HG02885 (cell line): ENCODE measurements around the gene PTPRU.

Experiments
- ATAC-seq: cut with Tn5 transposase; IDR thresholded peaks from one replicate; pipeline ENCODE4 v1.9.1; 2021; ENCODE audit warnings: mild to moderate bottlenecking; ENCODE audit not compliant: unreplicated experiment, poor library complexity

Gene PTPRU

DNA sequence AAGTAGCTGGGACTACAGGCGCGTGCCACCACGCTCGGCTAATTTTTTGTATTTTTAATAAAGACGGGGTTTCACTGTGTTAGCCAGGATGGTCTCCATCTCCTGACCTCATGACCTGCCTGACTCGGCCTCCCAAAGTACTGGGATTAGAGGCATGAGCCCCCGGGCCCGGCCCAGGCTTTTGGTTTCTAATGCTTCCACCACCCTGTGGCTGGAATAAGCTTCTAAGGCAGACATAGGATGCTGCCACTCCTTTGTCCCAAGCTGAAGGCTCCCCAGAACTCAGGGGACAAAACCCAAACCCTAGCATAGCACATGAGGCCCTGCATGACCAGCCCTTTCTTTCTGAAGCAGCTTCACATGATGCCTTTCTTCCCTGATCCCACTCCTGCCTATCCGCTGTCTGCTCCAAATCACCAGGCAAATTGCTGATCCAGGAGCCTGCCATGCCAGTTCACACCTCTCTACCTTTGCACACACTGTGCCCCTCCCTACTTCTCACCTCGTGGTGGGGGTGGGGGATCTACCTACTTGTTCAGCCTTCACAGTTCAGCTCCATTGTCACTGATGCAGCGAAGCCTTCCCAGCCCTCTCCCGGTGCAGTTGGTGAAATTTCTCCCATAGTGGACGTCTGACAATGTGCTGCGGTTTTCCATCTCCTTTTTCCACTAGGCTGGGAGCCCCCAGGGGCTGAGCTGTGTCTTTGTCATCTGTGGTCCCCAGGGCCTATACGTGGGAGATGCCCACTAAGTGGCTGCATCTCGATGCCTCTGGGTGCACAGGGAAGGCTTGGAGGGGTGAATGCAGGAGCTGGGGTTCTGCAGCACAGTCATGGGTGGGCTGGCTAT is 6.9 kb downstream of the PTPRU start:
- ATAC-seq, result no peak

DNA sequence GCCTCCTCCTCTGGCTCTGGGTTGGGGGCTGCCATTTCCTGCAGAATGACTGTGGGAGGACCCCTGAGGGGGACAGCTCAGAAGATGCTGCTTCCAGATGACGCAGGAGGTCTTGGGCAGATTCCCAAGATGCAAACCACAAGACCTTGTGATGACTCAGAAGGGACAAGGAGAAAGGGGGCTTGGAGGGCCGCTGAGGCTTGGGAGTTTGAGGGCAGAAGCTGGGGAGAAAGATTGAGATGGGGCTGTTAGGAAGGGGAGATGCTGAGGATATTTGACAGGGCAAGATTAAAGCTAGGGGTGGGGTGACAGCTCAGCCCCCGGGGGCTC is 7.5 kb downstream of the PTPRU start:
- ATAC-seq, result no peak

DNA sequence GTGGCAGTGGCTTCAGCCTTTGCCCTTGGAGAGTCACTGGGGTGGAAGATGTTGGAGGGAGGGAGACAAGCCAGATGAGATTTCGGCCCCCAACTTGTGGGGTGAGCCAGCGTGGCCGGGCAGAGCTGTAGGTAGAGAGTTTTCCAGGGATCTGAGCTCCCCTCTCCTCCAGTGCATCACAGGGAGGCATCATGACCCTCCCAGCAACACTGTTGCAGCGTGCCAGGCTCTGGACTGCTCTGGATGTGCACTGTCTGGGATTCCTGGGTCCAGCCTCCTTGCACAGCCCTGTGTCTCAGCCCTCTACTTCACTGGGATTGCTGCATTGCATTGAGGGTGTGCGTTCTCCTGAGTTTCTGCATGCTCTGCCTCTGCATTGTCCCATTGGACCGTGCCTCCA is 8.9 kb downstream of the PTPRU start:
- no peak for ATAC-seq

DNA sequence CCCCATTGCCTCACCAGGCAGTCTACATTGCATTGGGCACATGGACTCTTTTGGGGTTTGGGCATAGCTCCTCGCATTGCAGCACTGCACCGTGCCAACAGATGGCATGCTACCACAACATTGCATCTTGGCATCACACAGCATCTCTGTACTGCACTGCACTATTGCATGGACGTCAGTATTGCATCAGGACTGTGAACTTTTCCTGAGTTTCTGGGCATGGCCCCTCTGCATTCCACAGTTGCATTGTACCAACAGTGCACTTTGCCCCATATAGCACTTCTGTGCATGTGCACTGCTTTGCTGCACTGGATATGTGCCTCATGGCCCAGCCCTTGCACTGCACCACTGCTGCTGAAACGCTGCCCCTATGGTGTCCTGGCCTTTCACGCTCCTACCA is 9.6 kb downstream of the PTPRU start:
- no peak for ATAC-seq

DNA sequence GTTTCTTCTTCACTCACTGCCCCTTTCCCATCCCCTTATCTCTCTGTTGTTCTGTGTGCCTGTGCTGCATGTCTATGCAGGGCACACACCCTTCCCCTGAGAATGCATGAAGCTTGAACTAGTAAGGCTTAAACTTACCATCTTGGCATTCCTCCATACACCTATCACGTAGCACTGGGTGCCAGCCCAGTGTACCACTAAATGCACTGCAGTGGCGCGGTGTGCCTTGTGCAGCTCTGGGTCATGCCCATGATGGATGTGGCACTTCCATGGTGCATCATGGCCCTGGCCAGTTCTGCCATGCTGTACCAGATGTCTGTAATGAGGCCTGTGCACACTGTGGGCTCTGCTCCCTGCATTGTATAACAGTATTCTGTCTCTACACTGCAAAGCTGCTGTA is 10.7 kb downstream of the PTPRU start:
- no peak for ATAC-seq

DNA sequence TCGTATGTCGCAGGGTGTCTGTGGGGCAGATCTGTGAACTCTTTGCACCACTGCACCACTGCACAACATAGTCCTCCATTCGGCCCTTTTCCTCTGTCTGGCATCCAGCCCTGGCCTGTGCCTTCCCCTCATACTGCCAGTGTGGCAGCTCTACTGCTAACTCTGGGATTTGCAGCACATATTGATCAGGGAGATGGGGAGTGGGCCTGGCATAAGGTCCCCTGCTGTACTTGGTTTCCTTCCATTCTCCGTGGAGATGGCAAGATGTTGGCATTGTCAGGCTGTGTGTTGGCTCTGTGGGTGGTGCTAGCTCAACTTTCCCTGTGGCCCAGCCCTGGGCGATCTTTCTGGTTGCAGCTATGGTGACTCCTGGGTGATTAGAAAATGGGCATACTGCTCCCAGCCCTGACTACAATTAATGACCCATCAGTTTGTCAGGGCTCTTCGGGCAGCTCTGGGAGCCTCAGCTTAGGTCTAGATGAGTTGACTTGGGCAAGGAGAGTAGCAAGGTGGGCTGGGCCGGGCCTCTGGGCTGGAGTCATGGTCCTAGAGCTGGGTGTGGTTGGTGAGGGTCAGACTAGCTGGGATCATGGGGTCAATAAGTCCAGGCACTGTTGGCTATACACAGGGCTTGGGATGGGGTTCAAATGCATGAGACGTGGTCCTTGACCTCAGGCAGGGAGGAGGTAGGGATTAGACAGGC is 11.4 kb downstream of the PTPRU start:
- ATAC-seq, result no peak

DNA sequence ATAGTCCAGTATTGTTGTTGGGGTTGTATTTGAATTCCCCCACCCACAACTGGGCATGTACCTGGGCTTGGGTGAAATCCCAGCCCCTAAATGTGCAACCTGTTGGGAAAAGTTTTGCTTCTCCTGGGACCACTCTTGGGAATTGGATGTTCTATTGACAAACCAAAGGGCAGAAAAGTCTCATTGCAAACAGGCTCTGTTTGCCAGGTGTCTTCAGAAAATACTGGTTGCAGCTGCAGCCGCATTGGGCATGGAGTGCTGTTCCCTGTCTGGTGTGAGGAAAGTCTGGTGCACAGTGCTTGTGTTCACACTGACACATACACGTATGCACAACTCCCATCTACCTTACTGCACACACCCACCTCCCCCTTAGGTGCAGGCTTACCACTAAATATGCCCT is 12.1 kb downstream of the PTPRU start:
- no peak for ATAC-seq

DNA sequence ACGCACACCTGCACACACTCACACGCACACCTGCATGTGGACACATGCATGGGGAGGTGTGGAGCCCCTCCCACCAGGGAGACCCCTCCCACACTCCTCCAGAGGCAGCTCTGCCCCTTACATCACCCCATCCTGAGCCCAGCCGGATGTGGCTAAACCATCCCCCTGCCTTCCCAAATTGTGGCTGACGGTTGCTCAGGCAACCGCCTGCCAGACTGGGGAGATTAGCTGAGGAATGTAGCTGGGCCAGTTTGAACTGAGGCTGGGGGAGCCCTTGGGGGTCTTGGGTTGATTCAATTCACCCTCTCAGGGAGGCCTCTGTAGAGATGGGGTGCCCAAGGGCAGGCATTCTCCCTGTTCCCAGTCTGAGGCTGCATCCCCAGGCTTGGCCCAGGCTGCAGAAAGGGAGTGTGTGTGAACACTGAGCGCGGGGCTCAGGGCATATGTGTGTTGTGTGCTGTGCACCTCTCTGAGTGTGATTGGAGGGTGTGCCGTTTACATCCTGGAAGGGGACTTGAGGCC is 12.9 kb downstream of the PTPRU start:
- no peak for ATAC-seq

DNA sequence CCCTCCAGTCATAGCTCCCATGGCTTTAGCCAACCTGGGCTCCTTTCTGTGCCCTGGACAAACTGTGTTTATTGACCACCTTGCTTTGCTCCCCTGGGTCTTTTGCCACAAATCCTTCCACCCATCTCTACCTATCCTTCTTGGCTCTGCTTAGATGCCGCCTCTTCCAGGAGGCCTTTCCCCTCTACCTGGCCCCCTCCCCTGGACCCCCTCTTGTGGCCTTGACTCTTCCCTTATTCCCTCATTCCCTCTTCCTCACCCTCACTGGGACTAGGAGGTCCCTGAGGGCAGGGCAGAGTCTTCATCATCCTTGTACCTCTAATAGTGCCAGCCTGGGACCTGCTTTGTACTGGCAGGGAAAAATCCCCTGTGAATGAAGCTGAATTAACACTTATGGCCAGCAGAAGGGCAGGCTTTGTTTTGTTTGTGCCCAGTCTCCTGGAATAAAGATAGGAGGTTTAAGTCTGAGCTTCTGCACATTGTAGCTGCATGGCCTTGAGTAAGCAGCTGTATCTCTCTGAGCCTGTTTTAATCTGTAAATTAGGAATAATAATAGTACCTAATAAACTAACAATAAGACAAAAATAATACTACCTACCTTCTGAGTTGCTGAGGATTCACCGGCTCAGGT is 13.7 kb downstream of the PTPRU start:
- ATAC-seq, result no peak

DNA sequence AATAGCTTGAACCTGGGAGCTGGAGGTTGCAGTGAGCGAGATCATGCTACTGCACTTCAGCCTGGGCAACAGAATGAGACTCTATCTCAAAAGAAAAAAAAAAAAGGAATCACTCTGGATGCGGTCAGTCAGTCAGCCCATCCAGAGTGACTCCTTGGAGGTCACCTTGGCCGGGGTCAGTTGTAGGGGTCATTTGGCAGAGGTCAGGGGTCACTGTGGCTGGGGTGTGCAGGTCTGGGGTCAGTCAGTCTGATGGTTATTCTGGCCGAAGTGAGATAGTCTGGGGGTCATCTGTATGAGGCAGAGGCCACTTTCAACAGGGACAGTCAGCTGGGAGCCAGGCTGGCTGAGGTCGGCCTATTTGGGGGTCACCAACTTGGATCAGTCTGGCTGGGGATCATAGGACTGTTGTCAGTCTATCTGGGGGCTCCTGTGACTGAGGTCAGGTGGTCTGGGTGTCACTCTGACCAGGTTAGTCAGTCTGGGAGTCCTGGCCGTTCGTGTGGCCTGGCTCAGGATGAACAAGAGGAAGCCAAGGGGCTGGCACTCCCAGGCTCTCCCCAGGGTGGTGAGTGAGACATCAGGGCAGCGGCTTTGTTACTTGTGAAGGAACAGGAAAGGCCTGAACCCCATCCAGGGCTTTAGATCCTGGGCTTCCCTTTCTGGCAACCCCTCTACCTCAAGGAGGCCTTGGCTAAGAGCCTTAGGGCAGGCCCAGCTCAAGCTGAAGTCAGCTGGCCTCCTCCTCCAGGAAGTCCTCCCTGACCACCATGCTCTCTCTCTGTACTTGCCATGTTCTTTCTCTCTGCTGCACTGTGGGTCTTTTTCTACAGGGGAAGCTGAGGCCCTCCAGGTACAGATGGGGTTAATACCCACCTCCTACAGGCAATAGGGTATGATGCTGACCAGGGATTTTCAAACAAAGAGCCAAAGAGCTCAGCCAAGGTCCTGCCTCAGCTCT is 15.1 kb downstream of the PTPRU start:
- ATAC-seq, result no peak

DNA sequence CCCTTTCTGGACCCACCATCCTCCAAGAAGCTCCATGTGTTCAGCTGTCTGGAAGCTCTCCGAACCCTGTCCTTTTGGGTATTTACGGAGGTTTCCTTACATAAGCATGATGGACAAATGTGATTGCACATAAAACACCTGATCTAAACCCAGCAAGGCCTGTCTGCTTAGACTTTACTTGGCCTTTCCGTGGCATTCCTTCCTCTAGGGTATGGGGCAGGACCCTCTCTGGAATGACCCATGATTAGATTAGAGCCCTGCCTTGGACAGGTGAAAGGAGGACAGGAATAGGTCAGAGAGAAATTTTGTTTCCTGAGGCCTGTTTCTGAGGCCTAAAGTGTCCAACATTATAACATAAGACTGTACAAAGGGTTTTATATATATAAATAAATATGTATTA is 16.9 kb downstream of the PTPRU start:
- no peak for ATAC-seq

DNA sequence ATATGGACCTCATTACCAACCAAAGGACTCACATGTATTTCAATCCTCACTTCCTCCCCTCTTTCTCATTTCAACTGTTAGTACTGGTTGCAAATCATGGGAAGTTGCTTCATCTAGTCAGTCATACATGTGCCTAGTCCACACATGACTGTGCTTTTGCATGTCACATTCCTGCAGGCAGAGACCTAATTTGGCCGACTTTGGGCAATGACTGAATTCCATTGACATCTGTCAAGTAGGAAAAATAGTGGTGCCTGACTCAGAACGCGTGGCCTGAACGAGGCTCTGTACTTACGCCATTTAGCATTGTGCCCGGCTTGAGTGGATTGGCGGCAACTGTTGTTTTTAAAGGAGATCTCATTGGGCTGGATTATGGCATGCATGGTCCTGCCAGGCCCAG is 18.0 kb downstream of the PTPRU start:
- ATAC-seq, result no peak

DNA sequence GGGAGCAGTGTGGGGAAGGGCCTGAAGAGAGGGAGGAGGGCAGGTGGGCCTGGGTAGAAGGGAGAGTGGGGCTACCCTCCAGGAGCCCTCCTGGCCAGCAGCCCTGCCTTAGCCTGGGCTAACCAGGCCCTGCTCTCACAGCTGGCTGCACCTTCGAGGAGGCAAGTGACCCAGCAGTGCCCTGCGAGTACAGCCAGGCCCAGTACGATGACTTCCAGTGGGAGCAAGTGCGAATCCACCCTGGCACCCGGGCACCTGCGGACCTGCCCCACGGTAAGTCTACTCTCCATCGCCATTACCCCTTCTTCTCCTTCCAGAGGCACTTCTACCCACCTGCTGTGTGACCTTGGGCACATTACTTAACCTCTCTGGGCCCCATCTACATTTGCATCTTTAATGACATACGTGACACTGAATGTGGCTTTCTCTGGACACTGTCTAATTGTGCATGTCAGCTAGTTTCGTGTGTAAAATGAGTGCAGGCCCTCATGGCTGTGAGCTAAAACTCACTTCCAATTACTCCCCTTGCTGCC is 18.9 kb downstream of the PTPRU start:
- no peak for ATAC-seq

DNA sequence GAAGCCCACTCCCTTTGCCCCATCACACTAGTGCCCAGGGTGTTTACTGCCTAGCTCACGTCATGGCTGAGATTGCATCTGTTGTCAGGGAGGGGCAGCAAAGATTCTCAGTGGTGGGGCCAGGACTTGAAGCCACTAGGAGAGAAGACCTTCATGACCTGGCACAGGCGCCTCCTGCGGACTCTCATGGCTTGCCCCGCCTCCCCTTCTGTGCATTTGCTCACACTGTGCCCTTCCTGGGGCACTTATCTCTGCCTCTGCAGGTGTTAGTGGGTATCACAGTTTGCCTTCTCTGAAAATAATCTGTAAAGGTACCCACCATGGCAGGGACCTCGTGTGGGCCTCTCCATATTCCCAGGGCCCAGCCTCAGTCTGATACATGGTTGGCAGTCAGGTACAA is 20.1 kb downstream of the PTPRU start:
- ATAC-seq, result no peak

DNA sequence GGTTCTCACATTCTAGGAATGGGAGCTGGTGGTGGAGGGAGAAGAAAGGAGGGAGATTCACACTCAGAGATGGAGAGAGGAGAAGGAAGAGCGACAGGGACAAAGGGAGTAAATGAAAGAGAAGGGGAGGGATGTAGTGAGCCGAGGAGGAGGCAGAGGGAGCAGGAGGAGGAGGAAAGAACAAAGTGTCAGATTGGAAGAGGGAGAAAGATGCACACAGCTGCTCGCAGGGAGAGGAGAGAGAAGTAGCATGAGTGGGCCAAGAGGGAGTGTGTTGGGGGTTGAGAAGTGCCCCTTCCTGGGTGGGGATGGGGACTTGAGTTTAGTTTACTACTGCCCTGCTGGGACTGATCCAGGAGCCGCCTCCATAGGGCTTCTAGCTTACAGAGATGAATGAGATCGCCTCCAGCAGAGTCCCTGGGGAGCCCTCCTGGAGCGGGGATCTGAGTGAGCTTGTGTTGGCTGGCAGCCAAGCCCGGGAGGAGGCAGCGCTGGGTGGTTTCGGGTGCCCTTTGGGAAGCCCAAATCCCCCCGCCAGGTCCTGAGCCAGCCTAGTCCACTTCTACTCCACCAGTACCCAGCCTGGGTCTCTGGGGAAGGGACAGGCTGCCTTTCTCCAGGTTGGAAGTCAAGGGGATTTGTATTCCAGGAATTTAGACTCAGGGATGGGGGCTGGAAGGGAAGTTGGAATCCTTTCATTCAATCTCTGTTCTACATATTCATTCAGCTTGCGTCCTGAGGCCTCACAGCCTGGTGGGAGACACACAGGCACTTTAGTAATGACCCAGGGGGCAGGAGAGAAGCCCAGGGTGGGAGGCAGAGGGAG is 20.9 kb downstream of the PTPRU start:
- ATAC-seq, result no peak

DNA sequence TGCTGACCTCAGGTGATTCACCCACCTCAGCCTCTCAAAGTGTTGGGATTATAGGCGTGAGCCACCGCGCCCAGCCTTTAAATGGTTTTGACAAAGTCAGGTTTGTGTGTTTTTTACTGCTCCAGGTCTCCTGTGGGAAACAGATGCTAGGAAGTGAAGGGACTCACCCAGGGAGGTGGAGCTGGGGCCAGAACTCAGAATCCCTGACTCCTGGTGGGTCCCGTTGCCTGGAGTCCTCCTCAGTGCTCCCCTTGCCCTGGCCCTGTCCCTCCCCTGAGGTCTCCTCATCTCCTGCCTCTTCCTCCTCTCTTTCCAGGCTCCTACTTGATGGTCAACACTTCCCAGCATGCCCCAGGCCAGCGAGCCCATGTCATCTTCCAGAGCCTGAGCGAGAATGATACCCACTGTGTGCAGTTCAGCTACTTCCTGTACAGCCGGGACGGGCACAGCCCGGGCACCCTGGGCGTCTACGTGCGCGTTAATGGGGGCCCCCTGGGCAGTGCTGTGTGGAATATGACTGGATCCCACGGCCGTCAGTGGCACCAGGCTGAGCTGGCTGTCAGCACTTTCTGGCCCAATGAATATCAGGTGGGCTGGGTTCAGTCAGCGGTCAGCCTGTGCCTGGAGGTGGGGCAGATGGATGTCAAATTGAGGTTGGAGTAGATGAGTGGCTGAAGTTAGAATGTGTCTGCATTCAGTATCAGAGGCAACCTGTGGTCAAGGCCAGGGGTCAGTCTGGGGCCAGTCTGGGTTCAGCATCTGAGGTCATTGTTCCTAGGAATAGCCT is 22.1 kb downstream of the PTPRU start:
- ATAC-seq, result no peak

DNA sequence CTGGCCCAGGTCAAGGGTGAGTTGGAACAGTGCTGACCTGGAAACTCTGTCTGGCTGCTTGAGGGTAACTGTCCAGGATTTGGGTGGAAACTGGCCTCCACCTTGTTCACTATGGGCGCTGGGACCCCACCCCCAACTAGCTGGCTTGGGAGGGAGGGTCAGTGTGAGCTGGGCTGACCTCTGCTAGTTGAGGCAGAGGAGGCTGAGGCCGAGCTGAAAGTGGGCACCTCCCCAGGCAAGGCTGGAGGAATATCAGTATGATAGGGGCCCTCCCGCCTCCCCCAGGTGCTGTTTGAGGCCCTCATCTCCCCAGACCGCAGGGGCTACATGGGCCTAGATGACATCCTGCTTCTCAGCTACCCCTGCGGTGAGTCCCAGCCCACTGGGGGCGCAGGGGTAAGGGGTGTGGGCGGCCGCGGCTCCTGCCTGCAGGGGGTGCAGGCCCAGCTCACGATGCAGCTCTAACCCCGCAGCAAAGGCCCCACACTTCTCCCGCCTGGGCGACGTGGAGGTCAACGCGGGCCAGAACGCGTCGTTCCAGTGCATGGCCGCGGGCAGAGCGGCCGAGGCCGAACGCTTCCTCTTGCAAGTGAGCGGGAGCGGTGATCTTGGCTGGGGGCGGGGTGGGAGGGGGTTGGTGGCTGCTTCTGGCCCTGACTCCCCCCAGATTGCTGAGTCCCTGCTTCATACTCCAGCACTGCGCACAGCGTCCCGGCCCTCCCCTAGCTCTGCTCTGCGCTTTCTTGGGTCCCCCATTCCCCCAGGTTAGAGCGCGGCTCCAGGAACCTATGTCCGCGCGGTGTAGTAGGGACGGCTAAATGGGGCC is 22.9 kb downstream of the PTPRU start:
- no peak for ATAC-seq
